SK-N-SH (cell line): Measurements from ENCODE around the gene ARHGEF18. TPM values are rescaled to one million over a fixed set of nuclear protein-coding genes. Genes with fewer than 3 reads are reported as not detected.

Source experiments
- CTCF ChIA-PET: fragments of 300-600, 350-600 bp; formaldehyde crosslinking; extraction: SDS; loops from one replicate; lab custom pipeline; 2021; lab: Yijun Ruan, JAX
- POLR2A ChIA-PET: fragments of 350-600 bp; sonication (Branson Sonifier 250); formaldehyde crosslinking; extraction: SDS; loops from one replicate; lab custom pipeline; 2020; ENCODE audit warnings: antibody characterized with exemption, inconsistent platforms; lab: Yijun Ruan, JAX
- DNase-seq: peaks from one replicate; pipeline ENCODE4 v3.0.0; 2012
- H2AFZ ChIP-seq: fragments of 200-600 bp; sonication (generic); 2 replicates; pipeline ENCODE4 v1.8.1; 2016; ENCODE audit warnings: antibody characterized with exemption, mild to moderate bottlenecking, low read depth
- H3F3A ChIP-seq: fragments of 200-600 bp; sonication (generic); replicated peaks from 2 replicates; pipeline ENCODE3; 2016; ENCODE audit warnings: antibody characterized with exemption, mild to moderate bottlenecking; ENCODE audit not compliant: insufficient read depth
- H3K27ac ChIP-seq, 2 experiments: fragments of 200-500 bp in 1 of 2; fragments of 200-600 bp in 1 of 2; sonication (Bioruptor generic) in 1 of 2; sonication (generic), shearing (Covaris generic) in 1 of 2; 2 replicates each; pipeline versions ENCODE4 v1.5.1 to v1.6.1; 2014 to 2016; ENCODE audit warnings: low read depth in 2 of 2, inconsistent platforms in 1 of 2, low read length in 1 of 2, mild to moderate bottlenecking in 1 of 2, mixed read lengths in 1 of 2
- H3K27me3 ChIP-seq: fragments of 200-600 bp; sonication (generic), shearing (Covaris generic); 2 replicates; pipeline ENCODE4 v1.6.1; 2016; ENCODE audit warnings: mixed run types; ENCODE audit not compliant: insufficient read depth
- H3K36me3 ChIP-seq, 2 experiments: fragments of 200-500 bp in 1 of 2; fragments of 200-600 bp in 1 of 2; sonication (Bioruptor generic) in 1 of 2; sonication (generic) in 1 of 2; replicated peaks in 1 of 2; 2 replicates each; pipeline versions ENCODE3 to v1.5.1; 2014 to 2016; ENCODE audit warnings: low read length in 1 of 2, mild to moderate bottlenecking in 1 of 2; ENCODE audit not compliant: insufficient read depth in 2 of 2, control insufficient read depth in 1 of 2
- H3K4me1 ChIP-seq, 2 experiments: fragments of 200-500 bp in 1 of 2; fragments of 200-600 bp in 1 of 2; sonication (Bioruptor generic) in 1 of 2; sonication (generic), shearing (Covaris generic) in 1 of 2; 2 replicates each; pipeline versions ENCODE4 v1.5.1 to v1.6.1; 2014 to 2016; ENCODE audit warnings: low read depth in 1 of 2, low read length in 1 of 2, mixed run types in 1 of 2; ENCODE audit not compliant: insufficient read depth in 2 of 2, control insufficient read depth in 1 of 2
- H3K4me2 ChIP-seq: fragments of 200-600 bp; sonication (generic), shearing (Covaris generic); 2 replicates; pipeline ENCODE4 v1.6.1; 2017; ENCODE audit warnings: mixed run types
- H3K4me3 ChIP-seq, 2 experiments: fragments of 200-500 bp in 1 of 2; fragments of 200-600 bp in 1 of 2; sonication (Bioruptor generic) in 1 of 2; sonication (generic), shearing (Covaris generic) in 1 of 2; 2 replicates each; pipeline versions ENCODE4 v1.5.1 to v1.8.1; 2014 to 2016; ENCODE audit warnings: low read depth in 2 of 2, inconsistent platforms in 1 of 2, low read length in 1 of 2, mild to moderate bottlenecking in 1 of 2, mixed read lengths in 1 of 2, moderate library complexity in 1 of 2
- H3K79me2 ChIP-seq: fragments of 200-600 bp; sonication (generic); 2 replicates; pipeline ENCODE4 v1.8.1; 2017; ENCODE audit warnings: mild to moderate bottlenecking; ENCODE audit not compliant: insufficient read depth
- H3K9ac ChIP-seq: fragments of 200-600 bp; sonication (generic); 2 replicates; pipeline ENCODE4 v1.6.1; 2017; ENCODE audit warnings: mixed run types
- H3K9me2 ChIP-seq: fragments of 200-600 bp; sonication (generic); 2 replicates; pipeline ENCODE4 v1.6.1; 2017; ENCODE audit warnings: mixed run types
- H3K9me3 ChIP-seq: fragments of 200-600 bp; sonication (generic); 2 replicates; pipeline ENCODE4 v1.6.1; 2017; ENCODE audit warnings: mixed run types, mild to moderate bottlenecking, moderate library complexity
- H4K20me1 ChIP-seq: fragments of 200-600 bp; sonication (generic); 2 replicates; pipeline ENCODE4 v1.6.1; 2017; ENCODE audit warnings: mild to moderate bottlenecking, mixed run types; ENCODE audit not compliant: insufficient read depth
- EP300 ChIP-seq, 2 experiments: IDR thresholded peaks; 2 replicates each; pipeline versions ENCODE4 v1.4.0 to v1.6.1; 2012; ENCODE audit warnings: borderline replicate concordance in 1 of 2, low read depth in 1 of 2, low read length in 1 of 2
- FOXJ3 ChIP-seq: sonication (generic); formaldehyde crosslinking; IDR thresholded peaks from 2 replicates; pipeline ENCODE4 v1.5.1; 2020; ENCODE audit warnings: mild to moderate bottlenecking, missing genetic modification reagents
- GATA2 ChIP-seq: sonication (generic); formaldehyde crosslinking; IDR thresholded peaks from 2 replicates; pipeline ENCODE4 v1.5.0; 2020; ENCODE audit warnings: mild to moderate bottlenecking, missing genetic modification reagents
- MEF2A ChIP-seq: IDR thresholded peaks from 2 replicates; pipeline ENCODE4 v1.4.0; 2012; ENCODE audit warnings: low read depth, borderline replicate concordance
- NRF1 ChIP-seq: IDR thresholded peaks from 2 replicates; pipeline ENCODE4 v1.6.1; 2012; ENCODE audit warnings: low read depth, mild to moderate bottlenecking, low read length
- POLR2AphosphoS5 ChIP-seq: IDR thresholded peaks from 2 replicates; pipeline ENCODE4 v1.6.1; 2012; ENCODE audit warnings: low read depth, low read length
- RAD21 ChIP-seq: IDR thresholded peaks from 2 replicates; pipeline ENCODE4 v1.6.1; 2012; ENCODE audit warnings: mild to moderate bottlenecking, low read length
- RCOR1 ChIP-seq: fragments of 150-350 bp; IDR thresholded peaks from 2 replicates; pipeline ENCODE4 v1.6.1; 2017; ENCODE audit warnings: antibody characterized with exemption, low read length
- RXRA ChIP-seq: IDR thresholded peaks from 2 replicates; pipeline ENCODE4 v1.4.0; 2012; ENCODE audit warnings: low read depth, mild to moderate bottlenecking, borderline replicate concordance
- SMC3 ChIP-seq: IDR thresholded peaks from 2 replicates; pipeline ENCODE4 v1.6.1; 2012; ENCODE audit warnings: low read depth, low read length, improper control_type of control experiment
- TAF1 ChIP-seq: IDR thresholded peaks from 2 replicates; pipeline ENCODE4 v1.6.1; 2012; ENCODE audit warnings: low read depth, mild to moderate bottlenecking, low read length, moderate library complexity, borderline replicate concordance
- TEAD4 ChIP-seq: IDR thresholded peaks from 2 replicates; pipeline ENCODE4 v1.4.0; 2012; ENCODE audit warnings: mild to moderate bottlenecking, borderline replicate concordance; ENCODE audit not compliant: insufficient read depth
- USF1 ChIP-seq: IDR thresholded peaks from 2 replicates; pipeline ENCODE4 v1.4.0; 2012; ENCODE audit warnings: low read depth, borderline replicate concordance
- YY1 ChIP-seq: IDR thresholded peaks from 2 replicates; pipeline ENCODE4 v1.4.0; 2012; ENCODE audit warnings: low read depth, mild to moderate bottlenecking
- WGBS: methylation state at CpG from one replicate; pipeline ENCODE4 v1.1.6; 2017; ENCODE audit warnings: low lambda C conversion rate; 5-methylcytosine and 5-hydroxymethylcytosine counted together
- polyA plus RNA-seq, 3 experiments: library from polyadenylated mRNA; depleted of rRNA; stranded (reverse); fragments of >200 nt; gene quantifications; 2 replicates each; pipeline ENCODE4 v1.2.3, GENCODE V29; 2012
- TF ChIP-seq, protein P1 (sequence below): fragments of 200-600 bp; sonication (generic); IDR thresholded peaks from 2 replicates; pipeline ENCODE4 v1.6.1; 2017; ENCODE audit warnings: antibody characterized with exemption, mild to moderate bottlenecking, moderate library complexity
- TF ChIP-seq, protein P2 (sequence below): IDR thresholded peaks from 2 replicates; pipeline ENCODE4 v1.4.0; 2012; ENCODE audit warnings: low read depth, borderline replicate concordance
- TF ChIP-seq, protein P3 (sequence below): IDR thresholded peaks from 2 replicates; pipeline ENCODE4 v1.6.1; 2012; ENCODE audit warnings: mild to moderate bottlenecking, low read depth, low read length, moderate library complexity

The ARHGEF18 gene
- polyA plus RNA-seq, 1 of the 3 experiments (the other 2 are of a cell fraction): 11.7 TPM

DNA sequence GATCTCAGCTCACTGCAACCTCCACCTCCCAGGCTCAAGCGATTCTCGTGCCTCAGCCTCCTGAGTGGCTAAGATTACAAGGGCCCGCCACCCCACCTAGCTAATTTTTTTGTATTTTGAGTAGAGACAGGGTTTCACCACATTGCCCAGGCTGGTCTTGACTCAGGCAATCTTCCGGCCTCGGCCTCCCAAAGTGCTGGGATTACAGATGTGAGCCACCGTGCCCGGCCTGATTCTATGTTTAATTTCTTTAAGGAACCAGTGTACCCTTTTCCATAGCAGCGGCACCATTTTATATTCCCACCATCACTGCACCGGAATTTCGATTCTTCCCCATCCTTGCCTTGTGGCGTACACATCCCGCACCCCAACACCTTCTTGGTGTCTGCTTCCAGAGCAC is 36.8 kb upstream of the ARHGEF18 start (continued):
- TF ChIP-seq, protein P1, sequence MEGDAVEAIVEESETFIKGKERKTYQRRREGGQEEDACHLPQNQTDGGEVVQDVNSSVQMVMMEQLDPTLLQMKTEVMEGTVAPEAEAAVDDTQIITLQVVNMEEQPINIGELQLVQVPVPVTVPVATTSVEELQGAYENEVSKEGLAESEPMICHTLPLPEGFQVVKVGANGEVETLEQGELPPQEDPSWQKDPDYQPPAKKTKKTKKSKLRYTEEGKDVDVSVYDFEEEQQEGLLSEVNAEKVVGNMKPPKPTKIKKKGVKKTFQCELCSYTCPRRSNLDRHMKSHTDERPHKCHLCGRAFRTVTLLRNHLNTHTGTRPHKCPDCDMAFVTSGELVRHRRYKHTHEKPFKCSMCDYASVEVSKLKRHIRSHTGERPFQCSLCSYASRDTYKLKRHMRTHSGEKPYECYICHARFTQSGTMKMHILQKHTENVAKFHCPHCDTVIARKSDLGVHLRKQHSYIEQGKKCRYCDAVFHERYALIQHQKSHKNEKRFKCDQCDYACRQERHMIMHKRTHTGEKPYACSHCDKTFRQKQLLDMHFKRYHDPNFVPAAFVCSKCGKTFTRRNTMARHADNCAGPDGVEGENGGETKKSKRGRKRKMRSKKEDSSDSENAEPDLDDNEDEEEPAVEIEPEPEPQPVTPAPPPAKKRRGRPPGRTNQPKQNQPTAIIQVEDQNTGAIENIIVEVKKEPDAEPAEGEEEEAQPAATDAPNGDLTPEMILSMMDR: no peak
- no peak for TF ChIP-seq SMC3
- TF ChIP-seq FOXJ3 (CRISPR knock-in tag): no peak
- no peak for TF ChIP-seq USF1

DNA sequence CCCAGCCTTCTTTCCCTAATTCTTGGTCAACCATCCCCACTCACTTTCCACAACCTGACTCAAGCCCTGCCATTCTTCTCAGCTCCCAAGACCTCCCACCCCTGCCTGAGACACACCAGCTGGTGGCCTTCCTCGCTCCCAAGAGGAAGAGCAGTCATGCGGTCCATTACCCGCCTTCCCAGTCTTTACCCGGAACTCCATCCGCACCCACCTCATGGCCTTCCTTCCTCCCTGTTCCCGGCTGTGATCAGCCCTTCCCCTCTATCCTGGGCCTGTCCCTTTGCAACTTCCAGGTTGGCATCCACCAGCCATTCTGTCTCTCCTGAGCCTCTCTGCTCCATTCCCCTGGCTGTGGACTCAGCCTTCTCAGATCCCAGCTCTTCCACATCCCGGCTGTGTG is 35.9 kb upstream of the ARHGEF18 start:
- POLR2A ChIA-PET: no interaction called here

More for the DNA sequence above, 35.9 kb upstream of the ARHGEF18 start:
- no peak overlapping the region for H3K4me3 ChIP-seq
- H3K4me1 ChIP-seq: no peaks in the 10 kb centered on the region
- 31% methylated on average over 7 of the region's 7 CpGs for WGBS
- no peak overlapping the region for H3K27ac ChIP-seq
- no peaks in the 10 kb centered on the region for H4K20me1 ChIP-seq
- H3K9me3 ChIP-seq: no peaks in the 10 kb centered on the region
- H3K9me2 ChIP-seq: no peaks in the 10 kb centered on the region
- no peak overlapping the region for H2AFZ ChIP-seq
- CTCF ChIA-PET: no interaction called here
- no peaks in the 10 kb centered on the region for H3F3A ChIP-seq
- TF ChIP-seq, protein P2, sequence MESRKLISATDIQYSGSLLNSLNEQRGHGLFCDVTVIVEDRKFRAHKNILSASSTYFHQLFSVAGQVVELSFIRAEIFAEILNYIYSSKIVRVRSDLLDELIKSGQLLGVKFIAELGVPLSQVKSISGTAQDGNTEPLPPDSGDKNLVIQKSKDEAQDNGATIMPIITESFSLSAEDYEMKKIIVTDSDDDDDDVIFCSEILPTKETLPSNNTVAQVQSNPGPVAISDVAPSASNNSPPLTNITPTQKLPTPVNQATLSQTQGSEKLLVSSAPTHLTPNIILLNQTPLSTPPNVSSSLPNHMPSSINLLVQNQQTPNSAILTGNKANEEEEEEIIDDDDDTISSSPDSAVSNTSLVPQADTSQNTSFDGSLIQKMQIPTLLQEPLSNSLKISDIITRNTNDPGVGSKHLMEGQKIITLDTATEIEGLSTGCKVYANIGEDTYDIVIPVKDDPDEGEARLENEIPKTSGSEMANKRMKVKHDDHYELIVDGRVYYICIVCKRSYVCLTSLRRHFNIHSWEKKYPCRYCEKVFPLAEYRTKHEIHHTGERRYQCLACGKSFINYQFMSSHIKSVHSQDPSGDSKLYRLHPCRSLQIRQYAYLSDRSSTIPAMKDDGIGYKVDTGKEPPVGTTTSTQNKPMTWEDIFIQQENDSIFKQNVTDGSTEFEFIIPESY: no peak
- TF ChIP-seq, protein P1: no peak
- TF ChIP-seq RXRA (no peak), RCOR1 (no peak), TAF1 (no peak), EP300 (IDR thresholded peaks at IDR 0.05; ENCODE audit: borderline replicate concordance in 1 of 2, low read depth in 1 of 2, low read length in 1 of 2) (no peak), FOXJ3 (CRISPR knock-in tag) (no peak), YY1 (no peak), RAD21 (no peak), MEF2A (no peak), POLR2AphosphoS5 (no peak), TEAD4 (no peak), NRF1 (no peak), GATA2 (CRISPR knock-in tag) (no peak)
- TF ChIP-seq, protein P3, sequence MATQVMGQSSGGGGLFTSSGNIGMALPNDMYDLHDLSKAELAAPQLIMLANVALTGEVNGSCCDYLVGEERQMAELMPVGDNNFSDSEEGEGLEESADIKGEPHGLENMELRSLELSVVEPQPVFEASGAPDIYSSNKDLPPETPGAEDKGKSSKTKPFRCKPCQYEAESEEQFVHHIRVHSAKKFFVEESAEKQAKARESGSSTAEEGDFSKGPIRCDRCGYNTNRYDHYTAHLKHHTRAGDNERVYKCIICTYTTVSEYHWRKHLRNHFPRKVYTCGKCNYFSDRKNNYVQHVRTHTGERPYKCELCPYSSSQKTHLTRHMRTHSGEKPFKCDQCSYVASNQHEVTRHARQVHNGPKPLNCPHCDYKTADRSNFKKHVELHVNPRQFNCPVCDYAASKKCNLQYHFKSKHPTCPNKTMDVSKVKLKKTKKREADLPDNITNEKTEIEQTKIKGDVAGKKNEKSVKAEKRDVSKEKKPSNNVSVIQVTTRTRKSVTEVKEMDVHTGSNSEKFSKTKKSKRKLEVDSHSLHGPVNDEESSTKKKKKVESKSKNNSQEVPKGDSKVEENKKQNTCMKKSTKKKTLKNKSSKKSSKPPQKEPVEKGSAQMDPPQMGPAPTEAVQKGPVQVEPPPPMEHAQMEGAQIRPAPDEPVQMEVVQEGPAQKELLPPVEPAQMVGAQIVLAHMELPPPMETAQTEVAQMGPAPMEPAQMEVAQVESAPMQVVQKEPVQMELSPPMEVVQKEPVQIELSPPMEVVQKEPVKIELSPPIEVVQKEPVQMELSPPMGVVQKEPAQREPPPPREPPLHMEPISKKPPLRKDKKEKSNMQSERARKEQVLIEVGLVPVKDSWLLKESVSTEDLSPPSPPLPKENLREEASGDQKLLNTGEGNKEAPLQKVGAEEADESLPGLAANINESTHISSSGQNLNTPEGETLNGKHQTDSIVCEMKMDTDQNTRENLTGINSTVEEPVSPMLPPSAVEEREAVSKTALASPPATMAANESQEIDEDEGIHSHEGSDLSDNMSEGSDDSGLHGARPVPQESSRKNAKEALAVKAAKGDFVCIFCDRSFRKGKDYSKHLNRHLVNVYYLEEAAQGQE: no peak
- no peak overlapping the region for H3K4me2 ChIP-seq
- no peak overlapping the region for H3K9ac ChIP-seq
- no peak for DNase-seq
- no peaks in the 10 kb centered on the region for H3K79me2 ChIP-seq
- no peaks in the 10 kb centered on the region for H3K36me3 ChIP-seq
- peaks cover 4% of the 10 kb centered on the region for H3K27me3 ChIP-seq
